LoVo (cell line): ENCODE results near the gene KCNMA1.

Source experiments
- DNase-seq: peaks from one replicate; pipeline ENCODE4 v3.0.0-alpha.2; 2016; ENCODE audit warnings: low spot score

The KCNMA1 gene

GRCh38 chr10:77296534-77297392 lies 340.8 kb downstream of the KCNMA1 start:
- DNase-seq: no peak

- no peak for DNase-seq
Observed at GRCh38 chr10:77293773-77294172, 343.8 kb downstream of the KCNMA1 start.

- no peak for DNase-seq
Observed at GRCh38 chr10:77293347-77293746, 344.3 kb downstream of the KCNMA1 start.

- no peak for DNase-seq
Observed at GRCh38 chr10:77291596-77292505, 345.8 kb downstream of the KCNMA1 start.

- no peak for DNase-seq
Observed at GRCh38 chr10:77290528-77291155, 347.0 kb downstream of the KCNMA1 start.

GRCh38 chr10:77289790-77290189 lies 347.8 kb downstream of the KCNMA1 start:
- no peak for DNase-seq

- no peak for DNase-seq
Observed at GRCh38 chr10:77289027-77289501, 348.5 kb downstream of the KCNMA1 start.

- no peak for DNase-seq
Observed at GRCh38 chr10:77287647-77288120, 349.9 kb downstream of the KCNMA1 start.

- no peak for DNase-seq
Observed at GRCh38 chr10:77286531-77287508, 350.8 kb downstream of the KCNMA1 start.

GRCh38 chr10:77285529-77286182 lies 352.0 kb downstream of the KCNMA1 start:
- DNase-seq: no peak

- no peak for DNase-seq
Observed at GRCh38 chr10:77284797-77285196, 352.8 kb downstream of the KCNMA1 start.

GRCh38 chr10:77283326-77283725 lies 354.3 kb downstream of the KCNMA1 start:
- DNase-seq: no peak

- DNase-seq: no peak
Observed at GRCh38 chr10:77282163-77282562, 355.4 kb downstream of the KCNMA1 start.

- DNase-seq: no peak
Observed at GRCh38 chr10:77281719-77282118, 355.9 kb downstream of the KCNMA1 start.

- no peak for DNase-seq
Observed at GRCh38 chr10:77279207-77279606, 358.4 kb downstream of the KCNMA1 start.

GRCh38 chr10:77274046-77274795 lies 363.4 kb downstream of the KCNMA1 start:
- no peak for DNase-seq

GRCh38 chr10:77269163-77269562 lies 368.4 kb downstream of the KCNMA1 start:
- no peak for DNase-seq

GRCh38 chr10:77268721-77269120 lies 368.9 kb downstream of the KCNMA1 start:
- no peak for DNase-seq
